Lower leg skin (tissue), 3 donors: ENCODE results near the gene SUPT4H1.

Source experiments
- CTCF ChIP-seq, 3 donors: fragments of 450-650 bp; IDR thresholded peaks; one replicate each; pipeline ENCODE4 v1.5.1; 2016; ENCODE audit warnings: antibody characterized with exemption in 3 of 3, mild to moderate bottlenecking in 3 of 3, moderate library complexity in 2 of 3
- POLR2A ChIP-seq, 2 donors: fragments of 450-650 bp; IDR thresholded peaks; one replicate each; pipeline ENCODE4 v1.6.1; 2016 to 2017; ENCODE audit warnings: antibody characterized with exemption in 2 of 2, mild to moderate bottlenecking in 1 of 2, moderate library complexity in 1 of 2

- TF ChIP-seq CTCF (IDR thresholded peaks at IDR 0.05) (no peak), POLR2A (IDR thresholded peaks at IDR 0.05) (no peak)
Measured at GRCh38 chr17:58332778-58333735, 18.9 kb downstream of the SUPT4H1 start.
